HG02571 (cell line): ENCODE data around the gene PUSL1.

Experiments used
- ATAC-seq: cut with Tn5 transposase; IDR thresholded peaks from one replicate; pipeline ENCODE4 v1.9.1; 2021; ENCODE audit warnings: mild to moderate bottlenecking, moderate library complexity; ENCODE audit not compliant: unreplicated experiment

Gene PUSL1

GRCh38 chr1:1321477-1321876, 13.1 kb downstream of the PUSL1 start:
- ATAC-seq, result no peak

GRCh38 chr1:1322418-1322817, 14.0 kb downstream of the PUSL1 start:
- no peak for ATAC-seq

DNA sequence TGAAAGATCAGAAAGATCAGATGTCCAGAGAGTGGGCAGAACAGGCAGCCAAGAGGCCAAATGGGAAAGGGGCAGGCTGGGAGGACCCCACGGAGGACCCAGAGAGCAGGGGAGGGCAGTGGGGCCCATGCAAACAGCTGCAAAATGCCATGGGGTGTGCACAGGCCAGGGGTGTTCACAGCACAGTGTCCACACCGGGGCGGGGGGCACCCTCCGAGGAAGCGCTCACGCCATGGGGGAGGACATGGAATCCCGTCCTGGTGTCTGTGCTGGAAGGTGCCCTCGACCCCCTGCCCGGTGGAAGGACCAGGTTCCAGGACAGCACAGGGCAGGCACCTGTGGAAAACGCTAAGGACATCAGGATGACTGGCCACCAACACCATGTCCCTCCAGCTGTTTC, 14.6 kb downstream of the PUSL1 start:
- no peak for ATAC-seq

DNA sequence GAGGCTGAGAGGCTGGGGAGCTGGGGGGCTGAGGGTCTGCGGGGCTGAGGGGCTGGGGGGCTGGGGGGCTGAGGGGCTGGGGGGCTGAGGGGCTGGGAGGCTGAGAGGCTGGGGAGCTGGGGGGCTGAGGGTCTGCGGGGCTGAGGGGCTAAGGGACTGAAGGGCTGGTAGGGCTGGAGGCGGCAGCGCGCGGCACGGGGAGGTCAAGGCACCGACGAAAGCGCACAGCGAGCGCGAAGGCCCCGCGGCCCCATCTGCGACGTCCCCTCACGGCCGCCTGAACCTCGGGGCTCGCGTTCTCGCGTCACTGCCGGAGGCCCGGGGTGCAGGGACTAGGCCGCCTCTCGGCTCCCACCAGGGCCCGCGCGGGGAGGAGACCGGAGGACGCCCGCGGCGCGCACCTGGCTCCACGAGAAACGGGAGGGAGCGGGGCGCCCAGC, 15.7 kb downstream of the PUSL1 start:
- ATAC-seq, result peak; percentile 11

DNA sequence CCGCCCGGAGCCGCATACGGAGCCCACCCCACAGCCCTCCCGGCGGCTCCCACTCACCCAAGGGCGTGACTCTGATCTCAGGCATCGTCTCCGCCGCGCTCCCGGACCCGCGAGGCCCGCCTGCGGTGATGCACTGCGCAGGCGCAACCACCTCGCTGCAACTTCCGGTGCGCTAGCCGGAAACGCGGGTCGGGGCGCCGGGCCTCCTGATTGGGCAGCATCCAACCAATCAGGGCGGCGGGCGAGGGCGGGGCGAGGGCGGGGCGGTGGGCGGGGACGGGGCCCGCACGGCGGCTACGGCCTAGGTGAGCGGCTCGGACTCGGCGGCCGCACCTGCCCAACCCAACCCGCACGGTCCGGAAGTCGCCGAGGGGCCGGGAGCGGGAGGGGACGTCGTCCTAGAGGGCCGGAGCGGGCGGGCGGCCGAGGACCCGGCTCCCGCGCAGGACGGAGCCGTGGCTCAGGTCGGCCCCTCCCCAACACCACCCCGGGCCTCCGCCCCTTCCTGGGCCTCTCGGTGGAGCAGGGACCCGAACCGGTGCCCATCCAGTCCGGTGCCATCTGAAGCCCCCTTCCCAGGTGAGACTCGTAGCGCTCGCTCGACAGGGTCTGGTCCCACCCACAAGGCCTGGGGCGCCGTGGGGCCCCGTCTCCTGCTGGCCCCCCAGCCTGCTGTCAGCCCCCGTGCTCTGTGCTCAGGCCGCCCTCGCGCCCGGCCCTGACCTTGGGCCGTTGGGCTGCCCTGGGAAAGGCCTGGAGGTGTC, 16.3 kb downstream of the PUSL1 start, which contains the start of the genes CPTP and INTS11:
CPTP (plus strand) TSS at position 279 of the 764 bp plus-strand sequence. CDS start 2,109 bp downstream, outside the sequence.
INTS11 (minus strand) TSS at position 137 of the 764 bp plus-strand sequence; CDS start at position 85, 52 bp downstream.
- ATAC-seq, result peak; percentile 61

GRCh38 chr1:1325288-1326074, 17.1 kb downstream of the PUSL1 start:
- ATAC-seq, result no peak

GRCh38 chr1:1326075-1326605, 17.7 kb downstream of the PUSL1 start:
- no peak for ATAC-seq

GRCh38 chr1:1327291-1327690, 18.9 kb downstream of the PUSL1 start:
- no peak for ATAC-seq

GRCh38 chr1:1328254-1328653, 19.9 kb downstream of the PUSL1 start:
- ATAC-seq, result no peak

GRCh38 chr1:1329304-1330210, 21.2 kb downstream of the PUSL1 start:
- no peak for ATAC-seq

DNA sequence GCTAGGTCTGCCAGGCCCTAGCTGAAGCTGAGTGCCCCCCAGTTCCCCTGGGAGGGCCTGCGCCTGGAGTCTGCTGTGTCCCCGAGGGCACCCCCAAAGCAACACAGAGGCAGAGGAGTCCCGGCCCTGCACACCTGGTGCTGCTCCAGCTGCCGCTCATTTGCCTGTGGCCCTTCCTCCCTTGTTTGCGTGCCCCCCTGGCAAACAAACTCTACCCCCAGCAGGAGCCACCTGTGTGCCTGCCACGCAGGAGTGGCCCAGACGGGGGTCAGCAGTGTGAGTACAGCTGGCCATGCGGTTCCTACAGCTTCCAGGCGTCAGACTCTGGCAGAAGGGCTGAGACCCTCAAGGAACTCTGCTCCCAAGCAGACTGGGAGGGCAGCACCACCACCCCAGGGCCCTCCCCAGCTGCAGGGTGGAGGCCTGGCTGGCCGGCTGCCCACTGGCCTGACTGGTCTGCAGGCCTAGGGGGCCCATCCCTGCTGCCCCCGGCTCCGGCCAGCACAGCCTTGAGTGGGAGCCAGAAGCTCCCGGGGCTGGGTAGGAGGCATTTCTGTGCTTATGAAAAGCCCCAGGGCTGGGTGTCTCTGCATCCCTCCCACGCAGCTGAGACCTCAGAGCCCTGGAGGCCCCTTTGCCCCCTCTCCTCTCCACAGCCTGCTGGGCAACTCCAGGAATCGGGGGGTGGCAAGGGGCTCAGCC, 22.1 kb downstream of the PUSL1 start:
- ATAC-seq, result no peak

- no peak for ATAC-seq
Measured at GRCh38 chr1:1331068-1331965, 22.9 kb downstream of the PUSL1 start, which contains the start of gene TAS1R3. TSS of gene TAS1R3 (plus strand) at chr1:1331280. CDS start at chr1:1331346, 66 bp downstream.

DNA sequence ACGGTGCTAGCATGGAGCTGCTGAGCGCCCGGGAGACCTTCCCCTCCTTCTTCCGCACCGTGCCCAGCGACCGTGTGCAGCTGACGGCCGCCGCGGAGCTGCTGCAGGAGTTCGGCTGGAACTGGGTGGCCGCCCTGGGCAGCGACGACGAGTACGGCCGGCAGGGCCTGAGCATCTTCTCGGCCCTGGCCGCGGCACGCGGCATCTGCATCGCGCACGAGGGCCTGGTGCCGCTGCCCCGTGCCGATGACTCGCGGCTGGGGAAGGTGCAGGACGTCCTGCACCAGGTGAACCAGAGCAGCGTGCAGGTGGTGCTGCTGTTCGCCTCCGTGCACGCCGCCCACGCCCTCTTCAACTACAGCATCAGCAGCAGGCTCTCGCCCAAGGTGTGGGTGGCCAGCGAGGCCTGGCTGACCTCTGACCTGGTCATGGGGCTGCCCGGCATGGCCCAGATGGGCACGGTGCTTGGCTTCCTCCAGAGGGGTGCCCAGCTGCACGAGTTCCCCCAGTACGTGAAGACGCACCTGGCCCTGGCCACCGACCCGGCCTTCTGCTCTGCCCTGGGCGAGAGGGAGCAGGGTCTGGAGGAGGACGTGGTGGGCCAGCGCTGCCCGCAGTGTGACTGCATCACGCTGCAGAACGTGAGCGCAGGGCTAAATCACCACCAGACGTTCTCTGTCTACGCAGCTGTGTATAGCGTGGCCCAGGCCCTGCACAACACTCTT, 23.8 kb downstream of the PUSL1 start:
- ATAC-seq, result no peak

- ATAC-seq, result no peak
Measured at GRCh38 chr1:1332774-1333480, 24.5 kb downstream of the PUSL1 start.

- ATAC-seq, result no peak
Measured at GRCh38 chr1:1333551-1334241, 25.3 kb downstream of the PUSL1 start.

DNA sequence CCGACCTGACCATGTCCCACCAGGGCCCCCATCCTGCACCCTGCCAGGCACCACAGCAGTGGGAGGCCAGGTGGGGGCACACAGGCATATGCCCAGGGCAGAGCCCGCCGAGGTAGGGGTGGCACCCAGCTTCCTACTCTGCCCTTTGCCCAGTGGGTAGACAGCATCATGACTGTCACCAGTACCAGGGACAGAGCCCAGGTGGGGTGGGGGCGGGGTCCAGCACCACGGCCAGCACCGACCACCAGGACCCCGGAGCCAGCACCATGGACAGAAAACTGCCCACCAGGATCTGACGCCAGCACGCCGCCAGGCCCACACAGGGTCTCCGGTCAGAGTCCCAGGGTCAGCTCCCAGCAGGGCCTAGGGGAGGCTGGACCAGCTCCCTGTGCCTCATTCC, 26.4 kb downstream of the PUSL1 start:
- no peak for ATAC-seq

GRCh38 chr1:1335283-1335682, 26.9 kb downstream of the PUSL1 start:
- no peak for ATAC-seq
